AG08396 (cell line): ENCODE measurements around the gene PTK7.
"Not testable (repeated sequence)": the region's sequence is repeated elsewhere in the genome, so short reads cannot be mapped to it uniquely, and the experiment has no call there.

Experiments used
- DNase-seq: peaks from one replicate; pipeline ENCODE4 v3.0.0; 2012; ENCODE audit warnings: low spot score, mixed read lengths

The PTK7 gene

GRCh38 chr6:43054206-43054943 is 21.7 kb upstream of the PTK7 start:
- peak; percentile 67 for DNase-seq

GRCh38 chr6:43055966-43056365 is 20.1 kb upstream of the PTK7 start:
- DNase-seq: no peak

GRCh38 chr6:43058531-43058930 is 17.6 kb upstream of the PTK7 start:
- no peak for DNase-seq

GRCh38 chr6:43059168-43060033 is 16.7 kb upstream of the PTK7 start, which contains the start of the genes KLC4 and MRPL2:
TSS of gene KLC4 (plus strand) at chr6:43059631. CDS start at chr6:43061336, 1,705 bp downstream.
TSS of gene MRPL2 (minus strand) at chr6:43059434. CDS start at chr6:43059381, 53 bp downstream.
- DNase-seq: peak; percentile 98

- DNase-seq: no peak
Measured at GRCh38 chr6:43060034-43060754, 15.9 kb upstream of the PTK7 start.

GRCh38 chr6:43060755-43061633 is 15.1 kb upstream of the PTK7 start:
- no peak for DNase-seq

- DNase-seq: peak; percentile 36
Measured at GRCh38 chr6:43061861-43062260, 14.3 kb upstream of the PTK7 start.

- no peak for DNase-seq
Measured at GRCh38 chr6:43062818-43063217, 13.3 kb upstream of the PTK7 start.

GRCh38 chr6:43070028-43070632 is 6.0 kb upstream of the PTK7 start:
- DNase-seq: peak; percentile 80

GRCh38 chr6:43074847-43075669 is 1.1 kb upstream of the PTK7 start:
- DNase-seq: peak; percentile 55

- DNase-seq: peak; percentile 40
Measured at GRCh38 chr6:43076464-43077332, 584 bp downstream of the PTK7 start.

GRCh38 chr6:43077333-43077809 is 1.3 kb downstream of the PTK7 start:
- DNase-seq: no peak

GRCh38 chr6:43077981-43078511 is 1.9 kb downstream of the PTK7 start:
- peak; percentile 27 for DNase-seq

GRCh38 chr6:43078691-43079090 is 2.6 kb downstream of the PTK7 start:
- DNase-seq: no peak

- DNase-seq: no peak
Measured at GRCh38 chr6:43081043-43081442, 4.9 kb downstream of the PTK7 start.

- DNase-seq: not testable (repeated sequence)
Measured at GRCh38 chr6:43081922-43082321, 5.8 kb downstream of the PTK7 start.

GRCh38 chr6:43082806-43083655 is 6.9 kb downstream of the PTK7 start:
- DNase-seq: no peak
